HG03064 (cell line): ENCODE results near the gene NXPH3.

Experiments used
- ATAC-seq: cut with Tn5 transposase; IDR thresholded peaks from one replicate; pipeline ENCODE4 v1.9.1; 2021; ENCODE audit warnings: low read depth; ENCODE audit not compliant: unreplicated experiment

NXPH3 gene

DNA sequence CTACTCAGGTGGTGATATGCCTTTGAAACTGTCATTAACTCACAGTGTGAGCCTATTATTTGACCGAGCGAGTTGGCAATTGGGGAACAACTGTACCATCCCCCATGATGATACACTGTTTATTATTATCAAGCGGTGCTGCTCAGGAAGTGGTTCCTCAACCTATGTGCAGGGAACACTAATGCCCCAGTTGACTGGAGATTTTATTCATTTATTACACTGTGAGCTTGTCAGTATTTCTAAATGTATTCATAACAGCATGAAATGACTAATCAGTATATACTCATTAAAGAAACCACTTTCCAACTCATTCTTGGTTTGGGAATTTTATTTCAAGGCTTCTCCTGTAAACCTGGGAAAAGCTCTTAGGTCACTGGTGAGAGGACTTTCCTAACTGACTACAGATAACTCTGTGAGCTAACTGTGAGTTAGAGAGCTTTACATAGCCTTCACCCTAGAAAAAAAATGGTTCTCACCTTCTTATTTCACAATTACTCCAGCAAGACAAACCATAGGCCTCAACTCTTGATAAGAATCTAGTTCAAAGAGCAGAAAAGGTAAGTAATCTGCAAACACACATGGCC is 42.4 kb downstream of the NXPH3 start:
- no peak for ATAC-seq

DNA sequence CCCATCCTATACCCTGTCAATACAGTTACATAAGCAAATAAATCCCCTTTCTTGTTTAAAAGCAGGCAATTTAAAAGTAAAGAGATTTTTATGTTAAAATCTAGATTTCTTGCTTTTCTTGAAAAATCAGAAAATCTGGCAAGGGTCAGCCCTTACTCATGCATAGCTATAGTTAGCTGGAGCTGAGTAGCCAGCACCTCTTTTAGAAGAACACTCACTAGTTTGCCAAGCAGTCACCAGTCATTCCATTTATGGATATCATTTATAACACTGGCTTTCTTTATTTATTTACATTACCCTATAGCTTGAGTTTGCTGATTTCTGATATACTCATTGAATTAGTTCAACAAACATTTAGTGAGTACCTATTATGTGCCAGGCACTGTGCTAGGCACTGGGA is 45.7 kb downstream of the NXPH3 start:
- ATAC-seq = no peak

DNA sequence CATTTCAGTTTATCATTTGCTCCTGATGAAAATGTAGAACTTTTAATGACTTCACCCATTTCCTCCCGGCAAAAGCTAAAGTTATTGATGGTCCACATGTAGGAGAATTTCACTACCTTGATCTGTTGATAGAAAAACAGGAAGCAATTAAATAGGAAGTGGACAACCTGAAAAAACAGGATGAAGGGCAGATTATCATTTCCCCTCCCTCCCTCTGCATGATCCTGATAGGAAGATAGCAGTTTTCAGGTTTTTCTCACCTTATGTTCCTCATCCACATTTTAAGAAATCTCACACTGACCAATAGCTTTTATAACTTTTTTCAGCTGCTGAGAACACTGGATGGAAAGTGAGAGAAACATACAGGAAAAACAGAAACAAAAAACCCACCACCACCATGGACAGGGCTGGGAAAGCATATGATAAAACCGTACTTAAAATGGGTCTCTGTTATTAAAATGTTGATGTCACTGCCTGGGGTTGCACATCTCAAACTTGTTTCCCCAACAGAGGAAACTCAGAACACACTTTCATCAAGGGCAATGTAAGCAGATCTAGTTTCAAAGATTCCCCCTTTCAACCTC is 46.4 kb downstream of the NXPH3 start:
- no peak for ATAC-seq

DNA sequence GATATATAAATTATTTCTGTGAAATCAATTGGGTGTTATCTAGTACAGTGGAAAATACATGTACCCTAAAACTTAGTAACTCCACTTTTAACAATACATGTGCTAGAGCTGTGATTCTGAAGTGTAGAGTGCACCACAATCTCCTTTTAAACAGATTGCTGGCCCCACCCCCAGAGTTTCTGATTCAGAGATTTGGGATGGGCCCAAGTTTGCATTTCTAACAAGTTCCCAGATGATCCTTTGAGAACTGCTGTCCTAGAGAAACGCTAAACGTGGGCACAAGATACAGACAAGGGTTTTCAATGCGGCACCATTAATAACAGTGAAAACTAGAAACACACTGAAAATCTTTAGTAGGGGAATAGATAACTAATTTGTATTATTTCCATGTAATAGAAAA is 49.2 kb downstream of the NXPH3 start:
- ATAC-seq = no peak

DNA sequence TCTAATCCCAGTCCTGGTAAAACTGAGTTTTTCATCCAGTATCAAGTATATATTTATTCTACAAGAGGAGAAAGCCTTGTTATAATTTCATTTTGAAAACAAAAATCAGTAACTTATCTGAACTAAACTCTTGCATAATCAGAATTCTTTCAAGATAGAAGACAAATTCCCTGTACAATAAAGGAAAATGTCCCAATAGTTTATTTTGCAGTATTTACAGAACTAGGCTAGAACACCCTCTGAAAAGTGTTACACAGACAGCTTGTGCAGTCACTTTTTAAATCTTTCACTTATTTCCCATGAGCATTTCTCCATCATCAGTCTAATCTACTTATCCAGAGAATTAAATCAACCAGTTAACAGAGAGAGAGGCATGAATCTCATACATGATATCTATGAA is 53.8 kb downstream of the NXPH3 start:
- no peak for ATAC-seq

DNA sequence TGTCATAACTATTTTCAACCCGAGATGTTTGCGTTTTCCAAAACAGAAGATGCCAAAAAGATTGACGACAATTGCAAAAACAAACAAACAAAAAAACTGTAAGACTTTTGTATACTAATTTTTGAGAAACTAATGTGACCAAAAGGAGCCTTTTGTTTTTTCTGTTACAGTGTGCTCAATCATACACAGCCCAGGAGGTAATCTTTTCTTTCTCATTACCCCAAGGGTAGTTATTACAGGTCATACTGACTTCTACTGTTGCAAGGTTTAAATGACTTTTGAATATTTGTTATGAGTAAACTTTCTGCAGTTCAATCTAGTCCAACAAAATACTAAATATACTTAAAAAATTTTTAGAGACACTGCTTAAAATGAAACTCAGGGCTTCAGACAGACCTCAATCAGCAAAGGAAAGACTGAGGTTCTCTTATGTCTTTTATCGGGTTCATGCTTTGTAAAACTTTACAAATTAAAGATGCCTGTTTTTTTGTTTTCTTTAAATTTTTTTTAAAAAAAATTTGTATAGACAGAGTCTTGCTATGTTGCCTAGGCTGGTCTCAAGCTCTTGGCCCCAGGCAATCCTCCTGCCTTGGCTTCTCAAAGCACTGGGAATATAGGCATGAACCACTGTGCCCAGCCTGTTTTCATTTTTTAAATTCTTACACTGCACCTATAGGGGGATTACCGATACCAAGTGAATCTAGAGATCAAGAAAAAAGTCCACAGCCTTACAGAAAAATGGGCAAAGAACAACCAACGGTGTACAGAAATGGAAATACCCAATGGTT is 54.6 kb downstream of the NXPH3 start:
- no peak for ATAC-seq

DNA sequence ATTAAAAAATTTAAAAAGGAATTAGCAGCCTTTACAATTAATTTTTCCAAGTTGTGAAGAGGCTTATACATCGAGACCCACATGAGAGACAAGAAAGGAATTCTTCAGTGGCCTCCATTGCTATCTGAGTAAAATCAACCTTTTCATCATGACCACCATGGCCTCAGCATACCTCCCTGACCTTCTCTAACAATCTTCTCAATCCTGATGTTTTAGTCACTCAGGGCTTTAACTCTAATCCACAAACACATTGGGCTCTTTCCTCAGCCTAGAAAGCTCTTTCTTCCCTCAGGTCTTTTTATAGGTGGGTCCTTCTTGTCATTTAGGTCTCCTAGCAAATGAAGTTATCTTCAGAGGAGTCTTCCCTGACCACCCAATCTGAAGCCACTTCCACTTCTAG is 55.8 kb downstream of the NXPH3 start:
- ATAC-seq = no peak
